HL-60 (cell line): Measurements from ENCODE around the gene SRMS.

Experiments
- DNase-seq, 2 experiments: peaks; one replicate each; pipeline ENCODE4 v3.0.0-alpha.2; 2010 to 2020; ENCODE audit warnings: low read depth in 1 of 2, low spot score in 1 of 2
- H3K27ac ChIP-seq: fragments of 250-450 bp; sonication (Bioruptor Pico); replicated peaks from 2 replicates; pipeline ENCODE4 v1.5.1; 2020; ENCODE audit warnings: mild to moderate bottlenecking, moderate library complexity
- H3K27me3 ChIP-seq: fragments of 250-450 bp; sonication (Bioruptor Pico); 2 replicates; pipeline ENCODE4 v1.5.1; 2021; ENCODE audit warnings: mild to moderate bottlenecking, moderate library complexity; ENCODE audit not compliant: insufficient read depth, poor library complexity, severe bottlenecking
- H3K4me3 ChIP-seq: replicated peaks from 2 replicates; pipeline ENCODE4 v1.5.1; 2011; ENCODE audit warnings: mild to moderate bottlenecking, control low read depth, low read length; ENCODE audit not compliant: insufficient read depth
- CTCF ChIP-seq: IDR thresholded peaks from one replicate; pipeline ENCODE4 v1.5.1; 2011; ENCODE audit warnings: low read length, control low read depth, inconsistent platforms; ENCODE audit not compliant: insufficient read depth
- GABPA ChIP-seq: IDR thresholded peaks from 2 replicates; pipeline ENCODE4 v1.6.1; 2012; ENCODE audit warnings: low read depth
- POLR2AphosphoS5 ChIP-seq: IDR thresholded peaks from 2 replicates; pipeline ENCODE4 v1.6.1; 2012; ENCODE audit warnings: low read depth
- REST ChIP-seq: IDR thresholded peaks from 2 replicates; pipeline ENCODE4 v1.6.1; 2012; ENCODE audit warnings: low read depth; ENCODE audit not compliant: insufficient replicate concordance
- SPI1 ChIP-seq: IDR thresholded peaks from 2 replicates; pipeline ENCODE4 v1.6.1; 2012; ENCODE audit warnings: low read depth, mild to moderate bottlenecking, borderline replicate concordance

Gene SRMS

GRCh38 chr20:63534427-63534830, 13.1 kb downstream of the SRMS start:
- TF ChIP-seq REST (no peak), POLR2AphosphoS5 (no peak), CTCF (no peak), GABPA (no peak), SPI1 (no peak)
- Histone ChIP-seq H3K27me3 (peaks cover 9% of the 10 kb centered on the region), H3K27ac (no peak overlapping the region), H3K4me3 (no peak overlapping the region)
- no peak for DNase-seq

GRCh38 chr20:63533871-63534393, 13.6 kb downstream of the SRMS start:
- peaks cover 9% of the 10 kb centered on the region for H3K27me3 ChIP-seq
- TF ChIP-seq REST, result no peak
- no peak for TF ChIP-seq SPI1
- TF ChIP-seq CTCF, result no peak
- TF ChIP-seq GABPA, result no peak
- no peak for TF ChIP-seq POLR2AphosphoS5
- DNase-seq, result no peak
- H3K4me3 ChIP-seq, result no peak overlapping the region
- no peak overlapping the region for H3K27ac ChIP-seq

- TF ChIP-seq SPI1 (no peak), CTCF (no peak), REST (no peak), POLR2AphosphoS5 (no peak), GABPA (no peak)
- Histone ChIP-seq H3K27ac (no peak overlapping the region), H3K4me3 (no peak overlapping the region), H3K27me3 (peaks cover 9% of the 10 kb centered on the region)
- DNase-seq, result no peak
Observed at GRCh38 chr20:63533388-63533787, 14.2 kb downstream of the SRMS start.
